NCI-H1436 treated with DMSO at 0.1 percent for 48 hours (cell line): Measurements from ENCODE around the gene COL13A1.

Source experiments
- DNase-seq: peaks from one replicate; lab custom pipeline; 2025; lab: John Stamatoyannopoulos, UW

Gene COL13A1

DNA sequence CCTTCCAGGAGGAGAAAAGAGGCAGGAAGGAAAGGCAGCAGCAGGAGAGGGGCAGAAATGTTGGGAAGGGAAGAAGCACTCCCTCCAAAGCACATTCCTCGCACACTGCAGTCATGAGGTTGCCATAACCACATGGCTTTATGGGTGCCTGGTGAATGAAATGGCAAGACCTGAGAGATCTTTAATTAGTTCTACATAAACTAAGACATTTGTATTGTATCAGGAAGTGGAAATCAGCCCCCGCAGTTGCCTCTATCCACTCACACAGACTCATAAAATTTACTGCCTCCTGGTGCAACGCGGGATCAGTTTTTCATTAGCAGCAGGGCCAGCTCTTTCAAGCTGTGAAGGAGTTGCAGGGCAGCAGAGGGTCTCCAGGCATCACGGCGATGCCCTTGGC, 106.4 kb downstream of the COL13A1 start:
- no peak for DNase-seq

DNA sequence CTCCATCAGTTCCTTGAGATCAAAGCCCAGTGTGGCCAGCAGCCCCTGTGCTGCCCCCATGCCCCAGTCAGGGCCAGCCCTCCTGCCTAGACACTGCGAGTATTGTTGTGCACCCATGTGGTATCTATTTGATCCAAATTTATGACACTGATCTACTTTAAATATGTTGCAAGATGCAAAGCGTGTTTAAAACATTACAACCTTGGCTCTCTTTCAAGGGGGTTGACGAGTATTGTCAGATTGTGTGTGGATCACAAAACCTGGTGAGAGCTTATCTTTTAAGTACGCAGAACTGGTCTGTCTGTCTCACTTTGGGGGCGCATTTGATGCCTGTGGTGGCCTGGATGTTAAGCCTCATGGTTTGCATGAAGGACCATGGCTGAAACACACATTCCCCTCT, 108.9 kb downstream of the COL13A1 start:
- DNase-seq: no peak

DNA sequence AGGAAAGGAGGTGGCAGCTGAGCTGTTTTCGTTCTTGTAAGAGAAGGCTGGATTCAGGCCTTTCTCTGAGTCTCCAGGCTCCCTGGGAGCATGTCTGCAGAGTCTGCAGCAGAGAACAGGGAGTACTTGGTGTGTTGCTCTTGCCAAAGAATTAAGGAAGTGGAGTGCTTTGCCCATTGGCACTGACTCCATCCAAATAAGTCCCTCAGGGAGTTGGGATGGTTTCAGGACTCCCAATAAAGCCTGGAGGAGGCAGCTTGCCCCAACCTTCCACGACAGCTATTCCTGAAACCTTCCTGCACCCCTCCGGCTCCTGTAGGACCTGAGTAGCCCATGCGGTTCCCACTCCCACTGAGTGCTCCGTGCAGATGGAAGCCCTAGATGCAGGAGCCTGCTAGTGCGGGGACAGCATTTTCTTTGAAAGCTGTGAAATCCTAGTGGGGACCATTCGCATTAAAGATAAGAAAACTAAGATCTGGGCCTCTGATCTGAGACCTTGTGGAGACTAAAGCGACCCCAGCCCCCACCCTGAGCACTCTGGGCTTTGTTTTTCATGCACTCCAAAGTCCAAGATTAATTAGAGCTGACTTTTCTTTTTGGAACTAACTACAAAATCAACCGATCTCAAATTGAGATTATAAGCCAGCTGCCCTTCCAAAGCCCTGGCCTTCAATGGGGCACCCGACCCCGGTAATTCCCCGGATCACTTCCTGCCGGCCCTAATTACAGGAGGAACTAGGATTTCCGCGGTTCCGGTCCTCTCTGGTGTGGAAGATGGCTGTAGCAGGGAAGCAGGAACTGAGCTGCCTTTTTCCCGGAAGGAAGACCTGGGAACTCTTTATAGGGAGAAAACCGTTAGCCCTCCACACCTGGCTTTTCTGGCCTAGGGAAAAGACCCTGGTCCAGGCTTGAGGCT, 110.2 kb downstream of the COL13A1 start:
- DNase-seq: no peak

DNA sequence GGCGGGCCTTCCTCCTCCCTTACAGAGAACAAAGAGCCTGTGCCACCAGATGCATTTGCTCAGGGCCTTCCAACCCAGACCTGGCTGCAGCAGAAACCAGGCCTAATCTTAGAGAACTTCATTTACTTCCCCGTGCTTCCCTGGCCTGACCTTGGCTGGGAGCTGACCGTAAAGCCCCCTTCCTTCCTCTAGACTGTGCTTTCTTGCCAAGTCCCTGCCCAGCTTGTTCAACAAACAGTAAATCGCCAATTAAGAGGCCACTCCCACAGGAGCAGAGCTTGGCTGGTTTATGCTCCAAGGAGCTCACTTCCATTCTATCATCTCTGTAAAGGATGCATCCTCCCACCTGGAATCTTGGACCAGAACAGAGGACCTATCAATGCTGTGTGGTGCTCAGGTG, 110.9 kb downstream of the COL13A1 start:
- DNase-seq: no peak

DNA sequence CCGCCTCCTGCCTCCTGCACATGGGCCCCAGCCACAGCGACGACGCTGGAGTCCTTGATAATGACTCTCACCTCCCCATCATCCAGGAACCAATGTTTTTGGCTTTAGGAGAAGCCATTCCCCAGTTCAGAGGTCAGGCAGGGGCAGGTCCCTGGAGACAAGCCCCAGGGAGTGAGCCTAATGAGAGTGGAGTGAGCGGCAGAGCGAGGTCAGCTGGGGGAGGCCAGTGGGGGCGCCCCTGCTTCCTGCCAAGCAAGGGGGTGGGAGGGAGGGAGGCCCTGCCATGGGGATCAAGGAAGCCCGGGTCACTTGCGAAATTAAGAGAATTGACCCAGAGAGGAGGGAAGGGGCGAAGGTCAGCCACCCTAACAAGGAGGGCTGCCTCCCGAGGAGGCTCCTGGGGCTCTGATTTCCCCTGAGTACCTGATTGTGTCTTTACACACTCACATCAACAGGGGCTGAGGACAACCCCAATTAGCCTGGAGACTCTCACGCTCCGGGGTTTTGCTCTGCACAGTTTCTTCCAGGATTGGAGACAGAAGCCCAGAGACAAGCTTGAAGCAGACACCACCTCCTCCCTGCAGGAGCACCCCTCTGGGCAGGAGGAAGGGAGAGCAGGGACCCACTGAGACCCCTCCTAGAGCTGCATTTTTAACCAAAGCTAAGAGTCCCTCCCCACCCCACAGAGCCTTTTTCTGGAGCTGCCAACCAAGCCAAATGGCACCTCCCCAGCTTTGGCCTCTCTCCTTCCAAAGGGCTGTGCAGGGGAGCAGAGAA, 112.1 kb downstream of the COL13A1 start:
- DNase-seq: no peak

DNA sequence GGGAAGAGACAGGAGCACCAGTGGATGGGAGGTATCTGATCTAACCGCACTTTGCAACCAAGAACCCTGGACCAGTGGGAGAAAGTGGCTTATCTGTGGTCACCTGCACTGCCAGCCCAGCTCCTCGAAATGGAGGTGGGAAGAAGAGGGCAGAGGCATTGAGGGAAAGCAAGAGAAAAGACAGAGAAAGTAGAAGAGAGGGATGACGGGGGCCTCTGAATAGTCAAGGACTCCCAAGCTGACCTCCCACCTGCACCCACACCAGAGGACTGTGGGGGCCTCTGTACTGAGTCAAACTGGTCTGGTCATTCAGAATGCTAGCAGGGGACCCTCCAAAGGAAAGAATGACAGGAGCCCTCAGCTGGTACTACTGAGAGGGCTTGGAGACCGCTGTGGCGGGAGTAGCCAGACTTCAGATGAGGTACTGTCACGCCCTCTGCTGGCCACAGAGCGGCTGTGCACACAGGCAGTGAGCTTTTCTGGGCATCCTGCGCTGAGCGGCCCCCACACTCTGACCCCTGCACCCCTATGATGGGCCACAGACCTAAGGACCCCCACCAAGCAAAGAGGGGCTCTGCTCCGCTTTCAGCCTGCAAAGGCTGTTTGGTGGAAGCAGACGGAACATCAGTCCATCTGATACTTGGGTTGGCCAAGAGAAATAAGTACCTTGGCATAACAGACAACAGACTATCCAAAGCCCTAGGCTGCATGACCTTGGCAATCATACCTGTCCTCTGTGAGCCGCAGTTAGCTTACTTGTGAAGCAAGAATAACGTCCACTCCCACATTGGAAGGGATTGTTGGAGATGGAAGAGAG, 112.9 kb downstream of the COL13A1 start:
- DNase-seq: peak; percentile 2

DNA sequence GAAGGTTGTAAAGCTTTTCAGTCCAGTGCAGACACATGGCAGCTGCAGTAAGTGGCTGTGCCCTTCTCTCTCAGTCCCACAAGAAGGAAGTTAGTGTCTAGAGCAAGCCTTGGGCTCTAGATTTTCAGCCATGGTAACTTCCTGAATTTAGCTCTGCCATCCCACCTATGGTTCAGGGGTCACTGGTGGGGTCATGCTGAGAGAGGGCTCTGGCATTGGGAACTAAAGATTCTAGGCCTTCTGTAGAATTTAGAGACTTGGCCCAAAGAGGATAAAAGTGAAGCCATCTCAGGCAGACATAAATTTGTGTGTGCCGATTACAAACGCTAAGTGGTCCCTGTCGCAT, 113.5 kb downstream of the COL13A1 start:
- no peak for DNase-seq

DNA sequence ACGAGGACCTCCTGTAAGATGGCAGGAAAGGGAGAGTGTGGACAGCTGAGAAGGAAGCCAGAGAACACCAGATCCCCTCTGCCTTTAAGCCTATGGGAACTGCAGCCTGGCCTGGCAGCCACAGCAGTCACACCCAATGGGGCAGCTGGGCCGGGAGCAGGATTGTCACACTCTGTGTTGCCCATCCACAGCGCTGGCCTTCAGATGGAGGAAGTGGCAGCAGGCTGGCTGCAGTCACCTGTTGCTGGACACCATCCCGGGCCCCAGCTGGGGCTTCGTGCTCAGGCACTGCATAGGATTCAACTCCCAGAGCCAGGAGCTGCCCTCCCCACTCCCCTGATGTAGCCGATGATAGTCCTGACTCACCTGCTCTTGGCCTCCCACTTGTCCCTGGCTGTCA, 114.4 kb downstream of the COL13A1 start:
- no peak for DNase-seq

DNA sequence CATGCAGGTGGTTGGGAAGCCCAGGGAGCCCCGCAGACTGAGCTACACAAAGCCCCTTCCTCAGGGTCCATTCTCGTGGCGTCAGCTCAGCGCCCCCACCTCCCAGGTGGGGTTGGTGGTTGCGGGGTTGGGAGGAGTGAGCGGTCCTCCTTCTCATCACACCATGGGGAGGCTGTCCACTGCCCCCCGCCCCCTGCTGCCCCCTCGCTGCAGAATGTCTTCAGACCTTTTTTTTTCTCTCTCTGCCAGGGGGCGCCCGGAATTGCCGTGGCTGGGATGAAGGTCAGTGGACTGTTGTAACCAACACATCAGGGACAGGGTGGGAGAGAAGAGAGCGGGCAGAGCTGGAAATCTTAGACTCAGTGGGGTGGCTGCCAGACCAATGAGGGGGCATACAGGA, 116.3 kb downstream of the COL13A1 start:
- no peak for DNase-seq

DNA sequence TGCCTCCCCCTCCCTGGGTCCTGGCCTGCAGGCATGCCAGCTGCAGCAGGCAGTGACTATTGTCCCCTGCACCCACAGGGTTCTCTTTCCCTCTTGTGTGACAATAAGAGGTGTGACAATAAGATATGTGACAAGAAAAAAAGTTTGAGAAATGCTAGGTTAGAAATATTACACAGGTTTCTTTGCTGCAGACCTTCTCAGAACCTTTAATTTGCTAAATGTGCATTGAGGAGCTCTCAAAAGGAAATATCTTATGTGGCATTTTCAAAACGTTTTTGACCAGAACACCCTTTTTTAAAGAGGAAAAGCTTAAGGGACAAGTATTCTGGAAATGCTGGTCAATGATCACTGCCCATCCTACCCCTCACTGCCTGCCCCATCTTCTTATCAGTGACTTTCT, 117.5 kb downstream of the COL13A1 start:
- DNase-seq: no peak

DNA sequence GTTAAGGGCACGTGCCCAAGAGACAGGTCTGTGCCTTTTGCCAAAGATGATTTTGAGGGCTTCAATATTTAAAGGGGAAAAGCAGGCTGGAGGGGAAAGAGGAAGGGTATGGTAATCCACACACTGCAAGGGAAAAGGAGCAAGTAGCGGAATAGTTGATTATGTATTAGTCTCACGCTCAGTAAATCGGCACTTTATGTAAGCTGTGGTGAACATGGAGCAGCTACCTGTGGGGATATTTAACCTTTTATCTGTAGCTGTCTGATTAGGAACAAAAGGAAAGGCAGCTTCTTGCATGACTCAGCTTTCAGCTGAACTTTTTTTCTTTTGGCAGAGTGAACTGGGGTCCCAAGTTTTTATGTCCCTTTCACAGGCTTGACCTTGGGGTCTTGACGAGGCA, 123.4 kb downstream of the COL13A1 start:
- no peak for DNase-seq

DNA sequence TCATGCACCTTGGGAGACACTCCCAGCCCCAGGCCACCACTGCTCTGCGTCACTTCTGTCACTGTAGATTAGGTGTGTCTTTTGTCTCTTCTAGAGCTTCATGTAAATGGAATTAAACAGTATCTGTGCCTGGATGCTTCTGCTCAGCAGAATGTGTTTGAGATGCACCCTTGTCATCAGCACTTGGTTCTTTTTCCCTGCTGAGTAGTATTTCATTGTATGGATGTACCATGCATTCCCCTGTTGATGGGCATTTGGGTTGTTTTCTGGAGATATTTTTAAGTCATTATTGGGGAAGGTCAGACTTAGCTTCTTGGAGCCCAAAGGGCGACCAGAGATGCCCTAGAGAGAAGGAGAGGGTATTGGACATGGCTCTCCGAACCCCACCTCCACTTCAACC, 126.6 kb downstream of the COL13A1 start:
- no peak for DNase-seq

DNA sequence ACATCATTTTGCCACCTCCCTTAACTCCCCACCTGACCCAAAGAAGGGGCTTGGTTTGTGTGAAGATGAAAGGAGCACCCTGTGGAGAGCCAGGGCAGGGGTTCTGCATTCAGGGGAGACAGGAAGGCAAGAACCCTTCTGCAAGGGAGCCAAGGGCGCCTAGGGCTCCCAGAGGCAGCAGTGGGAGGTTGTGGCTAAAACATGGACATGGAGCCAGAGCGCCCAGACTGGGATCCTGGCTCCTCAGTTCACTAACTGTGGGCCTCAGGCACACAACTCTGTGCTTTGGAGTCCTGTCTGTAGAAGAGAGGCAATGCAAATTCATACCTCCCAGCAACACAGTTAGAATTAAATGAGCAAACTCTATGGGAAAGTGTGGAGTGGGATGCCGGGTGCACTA, 127.9 kb downstream of the COL13A1 start:
- DNase-seq: no peak

DNA sequence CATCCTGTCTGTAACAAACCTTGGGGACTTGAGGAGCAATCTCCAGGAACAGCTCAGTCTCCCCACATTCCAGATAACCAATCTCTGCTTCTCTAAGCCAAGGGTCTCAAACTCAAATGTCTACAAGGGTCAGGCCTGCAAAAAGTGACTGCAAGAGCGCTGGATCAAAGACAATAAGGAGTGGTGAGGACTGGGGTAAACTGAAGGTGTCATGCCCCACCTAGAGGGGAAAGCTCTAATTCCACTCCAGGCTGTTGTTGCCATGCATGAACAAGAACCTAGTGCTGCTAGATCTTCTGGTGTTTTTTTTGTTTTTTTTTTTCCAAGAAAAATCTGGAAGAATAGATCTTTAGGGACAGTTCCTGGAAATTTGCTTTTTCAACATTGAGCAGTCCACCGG, 133.1 kb downstream of the COL13A1 start:
- DNase-seq: no peak

DNA sequence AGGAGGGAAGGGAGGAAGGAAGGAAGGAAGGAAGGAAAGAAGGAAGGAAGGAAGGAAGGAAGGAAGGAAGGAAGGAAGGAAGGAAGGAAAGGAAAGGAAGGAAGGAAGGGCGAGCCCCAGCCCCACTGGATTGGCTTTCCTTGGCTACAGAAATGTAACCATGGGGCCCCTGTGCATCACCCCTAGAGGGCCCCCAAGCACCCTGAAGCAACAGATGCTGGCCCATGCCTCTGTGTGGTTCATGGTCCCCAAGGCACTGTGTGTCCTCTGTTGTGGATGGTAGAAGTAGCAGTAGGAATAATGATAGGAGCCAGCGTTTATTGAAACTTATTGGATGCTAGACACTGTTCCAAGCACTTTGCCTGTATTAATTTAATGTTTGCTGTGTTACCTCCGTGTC, 134.4 kb downstream of the COL13A1 start:
- no peak for DNase-seq

DNA sequence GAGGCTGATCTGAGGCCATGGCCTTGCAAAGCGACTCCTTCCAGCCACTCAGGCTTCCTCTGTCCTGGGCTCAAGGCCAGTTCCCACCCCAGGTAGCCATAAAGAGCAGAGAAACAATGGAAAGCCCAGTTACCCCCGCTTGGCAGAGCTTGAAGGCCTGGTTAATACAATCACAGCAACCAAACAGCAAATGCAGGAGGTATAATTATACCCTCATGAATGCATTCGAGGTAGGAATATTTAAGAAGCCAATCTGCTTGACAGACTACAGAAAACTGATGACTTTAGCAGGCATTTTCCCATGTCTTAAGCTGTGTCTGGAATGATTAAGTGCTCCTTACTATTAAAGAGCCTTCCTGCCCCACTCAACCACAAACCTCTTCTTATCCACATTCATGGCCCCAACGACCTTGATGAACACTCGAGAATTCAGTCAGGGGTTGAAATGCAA, 136.9 kb downstream of the COL13A1 start:
- DNase-seq: no peak

DNA sequence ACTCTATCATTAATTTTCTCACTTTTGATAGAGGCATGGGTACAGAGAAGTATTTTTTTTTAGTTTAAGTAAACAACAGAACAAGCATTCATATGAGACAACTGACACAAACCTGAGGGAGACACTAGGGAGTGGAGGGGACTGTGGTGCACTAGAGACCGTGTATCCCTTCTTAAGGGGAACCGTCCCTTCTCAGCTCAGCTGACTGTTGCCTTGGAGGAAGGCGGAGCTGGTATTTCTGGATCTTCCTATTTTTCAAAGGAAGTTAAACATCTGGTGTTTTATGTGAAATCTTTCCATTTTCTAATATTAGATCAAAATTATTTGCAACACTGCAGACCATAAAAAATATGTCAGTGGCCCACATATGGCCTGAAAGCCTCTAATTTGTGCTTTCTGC, 137.4 kb downstream of the COL13A1 start:
- DNase-seq: no peak

DNA sequence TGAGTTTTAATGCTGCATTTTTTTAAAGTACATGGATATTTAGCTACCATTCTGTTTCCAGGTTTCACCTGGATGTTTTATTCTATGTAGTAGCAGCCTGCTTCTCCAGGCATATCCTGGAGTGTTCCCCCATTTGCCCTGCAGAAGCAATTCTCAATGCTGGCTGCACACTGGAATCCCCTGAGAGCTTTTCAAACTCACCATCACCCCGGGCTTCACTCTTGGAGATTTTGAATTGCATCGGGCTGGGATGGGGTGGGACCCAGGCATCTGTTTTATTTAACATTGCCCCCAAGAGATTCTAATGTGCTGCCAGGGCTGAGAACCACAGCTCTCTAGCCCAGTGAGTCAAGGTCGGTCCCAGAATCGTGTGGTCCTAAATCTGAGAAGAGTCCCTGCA, 137.8 kb downstream of the COL13A1 start:
- no peak for DNase-seq

DNA sequence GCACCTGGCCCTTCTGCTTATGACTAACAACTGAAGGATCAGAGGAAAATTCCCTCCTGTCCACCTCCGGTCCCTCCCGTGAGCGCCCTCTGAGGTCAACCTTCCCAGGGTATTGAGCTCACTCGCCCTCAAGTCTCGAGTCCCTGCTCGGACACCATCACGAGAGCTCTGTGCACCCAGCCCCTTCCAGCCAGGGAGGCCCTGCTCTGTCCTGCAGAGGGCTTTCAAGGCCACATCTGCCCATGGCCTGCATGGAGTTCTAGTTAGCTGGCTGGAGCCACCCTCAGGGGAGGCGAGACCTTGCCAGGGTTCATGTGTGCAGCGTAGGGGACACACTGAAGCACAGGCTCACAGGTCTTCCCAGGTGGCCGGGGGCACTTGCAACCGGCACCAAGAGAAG, 140.0 kb downstream of the COL13A1 start:
- DNase-seq: no peak

DNA sequence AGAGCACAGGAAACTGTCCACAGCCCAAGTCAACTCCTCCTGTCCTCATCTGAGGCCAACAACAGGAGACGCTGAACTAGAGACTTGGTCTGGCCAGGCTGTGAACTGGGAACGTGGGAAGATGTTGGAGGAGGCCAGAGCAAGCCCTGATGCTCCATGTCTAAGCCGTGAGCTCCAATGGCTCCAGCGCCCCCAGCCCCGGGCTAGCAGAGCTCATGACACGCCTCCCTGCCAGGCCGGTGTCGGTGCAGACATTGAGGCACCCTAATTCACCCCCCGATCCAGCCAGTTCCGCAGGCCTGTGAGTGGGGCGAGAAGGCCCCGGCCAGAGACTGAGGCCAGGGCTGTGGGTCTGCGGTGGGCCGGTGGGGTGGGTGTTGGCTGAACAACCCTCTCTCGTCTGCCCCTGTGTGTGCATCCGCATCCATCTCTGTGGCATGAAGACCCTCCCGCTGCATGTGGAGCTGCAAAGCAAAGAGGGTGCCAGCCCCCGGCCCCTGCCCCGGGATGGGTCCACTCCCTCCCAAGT, 141.7 kb downstream of the COL13A1 start:
- DNase-seq: no peak

DNA sequence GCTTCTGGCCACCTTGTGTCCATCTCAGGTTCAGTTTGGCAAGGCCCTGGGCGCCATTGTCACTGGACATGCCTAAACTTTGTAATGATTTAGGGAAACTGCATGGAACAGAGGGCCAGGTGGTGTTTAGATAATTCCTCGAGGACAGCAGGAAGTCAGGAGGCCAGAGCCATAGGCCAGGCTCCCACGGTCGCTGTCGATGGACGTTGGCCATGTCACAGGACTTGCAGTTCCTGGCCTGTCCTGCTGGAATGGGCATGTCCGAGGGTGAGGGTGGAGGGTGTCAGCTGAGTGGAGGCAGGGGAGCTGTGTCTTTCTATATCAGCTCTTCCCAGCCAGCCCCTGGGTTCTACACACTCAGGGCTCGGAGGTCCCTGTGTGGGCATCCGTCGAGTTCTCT, 143.1 kb downstream of the COL13A1 start:
- DNase-seq: no peak

DNA sequence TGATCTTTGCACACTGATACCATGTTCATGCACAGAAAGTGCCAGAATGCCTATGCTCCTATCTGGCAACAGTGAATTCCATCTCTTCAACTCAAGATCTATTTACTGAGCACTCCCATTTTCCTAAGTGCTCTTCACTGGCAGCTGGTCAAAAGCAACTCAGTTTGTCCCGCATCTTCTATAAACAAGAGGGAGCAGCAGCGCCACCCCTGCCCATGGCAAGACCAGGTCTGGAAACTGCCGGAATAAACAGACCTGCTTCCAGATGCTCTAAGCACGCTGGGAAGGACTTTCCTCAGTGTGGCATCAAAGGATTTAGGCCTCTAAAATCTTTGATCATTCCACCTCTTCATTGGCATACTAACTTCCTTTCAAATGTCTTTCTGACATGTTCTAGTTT, 146.6 kb downstream of the COL13A1 start:
- DNase-seq: no peak
